ENCODE results near the gene CACNA2D3.

DNA sequence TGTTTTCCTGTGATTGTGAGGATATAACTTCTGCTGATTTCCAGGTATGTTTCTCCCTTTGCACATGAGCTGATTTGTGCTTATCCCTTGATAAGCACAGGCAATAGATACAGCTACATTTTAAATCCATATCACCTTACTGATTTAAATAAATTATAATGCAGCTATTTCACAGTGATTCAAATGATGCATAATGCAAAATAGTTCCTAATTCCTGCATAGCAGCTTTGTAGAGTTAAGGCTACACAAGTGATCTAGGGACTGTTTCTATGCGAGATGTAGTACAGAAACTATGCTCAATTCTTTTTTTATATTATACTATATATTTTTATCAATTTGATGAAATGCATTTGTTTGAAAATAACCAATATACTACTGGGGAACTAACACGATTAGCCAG, 471.3 kb downstream of the CACNA2D3 start:
- TF ChIP-seq EZH2phosphoT487 (IDR thresholded peaks at IDR 0.05; ENCODE audit: insufficient read depth, low read depth) (no peak), EZH2 (IDR thresholded peaks at IDR 0.05; ENCODE audit: insufficient read depth, poor library complexity, severe bottlenecking) (no peak)
